Activated CD4-positive, alpha-beta T cell treated with anti-CD3 and anti-CD28 coated beads for 36 hours (primary cell): ENCODE measurements around the gene CPNE6. TPM values are rescaled to one million over a fixed set of nuclear protein-coding genes. Genes with fewer than 3 reads are reported as not detected.

ENCODE experiments used
- ATAC-seq: fragments of 200-7000 bp; cut with Tn5 transposase; one replicate; pipeline ENCODE4 v1.10.0; 2021; ENCODE audit warnings: mild to moderate bottlenecking, moderate library complexity
- CTCF ChIA-PET: fragments of 350-600 bp; sonication (Branson Sonifier 250); formaldehyde crosslinking; loops from one replicate; lab custom pipeline; 2021; ENCODE audit warnings: antibody characterized with exemption; lab: Charles Lee
- POLR2A ChIA-PET: fragments of 350-600 bp; sonication (Branson Sonifier 250); formaldehyde crosslinking; loops from one replicate; lab custom pipeline; 2021; ENCODE audit warnings: antibody characterized with exemption, inconsistent platforms; lab: Charles Lee
- DNase-seq: peaks from one replicate; pipeline ENCODE4 v3.0.0-alpha.2; 2020
- H3K27ac Mint-ChIP-seq: one replicate; pipeline ENCODE4 v1.8.0; 2021; ENCODE audit warnings: mixed read lengths
- H3K27me3 Mint-ChIP-seq: one replicate; pipeline ENCODE4 v1.8.0; 2021; ENCODE audit warnings: mixed read lengths
- H3K36me3 Mint-ChIP-seq: one replicate; pipeline ENCODE4 v1.8.0; 2021; ENCODE audit warnings: low read depth, mixed read lengths
- H3K4me1 Mint-ChIP-seq: one replicate; pipeline ENCODE4 v1.8.0; 2021; ENCODE audit warnings: mixed read lengths
- H3K4me3 Mint-ChIP-seq: one replicate; pipeline ENCODE4 v1.8.0; 2021; ENCODE audit warnings: mild to moderate bottlenecking, moderate library complexity, mixed read lengths
- H3K9me3 Mint-ChIP-seq: one replicate; pipeline ENCODE4 v1.8.0; 2021; ENCODE audit warnings: low read depth, mixed read lengths
- intact Hi-C, 2 experiments: fragments of 100-400 bp; cut with DNase I in 1 of 2; cut with micrococcal nuclease in 1 of 2; formaldehyde crosslinking; loops; one replicate each; pipeline versions ENCODE4 v1.14.2 to v1.15.1; 2022 to 2024; cut with DNase I, micrococcal nuclease
- total RNA-seq, 2 experiments: library from RNA; stranded (reverse); gene quantifications; one replicate each; pipeline ENCODE4 v1.2.3, GENCODE V29; 2021

CPNE6 gene
- total RNA-seq, 2 experiments from 2014 or later = not detected

- Mint-ChIP-seq H3K27me3 (peaks cover 8% of the 10 kb centered on the region), H3K9me3 (no peaks in the 10 kb centered on the region), H3K36me3 (no peaks in the 10 kb centered on the region), H3K4me3 (no peak overlapping the region), H3K4me1 (peaks cover 19% of the 10 kb centered on the region), H3K27ac (no peak overlapping the region)
- intact Hi-C loops = loop anchor here in 1 of 2 experiments (5.0 kb wide), 2 partner anchors 218 to 243 kb away; partner anchors contain the start of genes DHRS1, NOP9 and RABGGTA
- ATAC-seq (no peak), DNase-seq (no peak)
- CTCF ChIA-PET = interaction anchor here (0.6 to 6.6 kb wide), 4 partner anchors 28 to 423 kb away, joined by 3 to 124 read pairs (median 4); partner anchors contain the start of gene PCK2
- POLR2A ChIA-PET = no interaction called here
Observed at GRCh38 chr14:24054646-24055045, 16.7 kb upstream of the CPNE6 start.

- intact Hi-C loops = no loop called here
- POLR2A ChIA-PET = no interaction called here
Observed at GRCh38 chr14:24055971-24056799, 15.2 kb upstream of the CPNE6 start.

GRCh38 chr14:24056800-24057184 lies 14.6 kb upstream of the CPNE6 start:
- Mint-ChIP-seq H3K4me3 (no peak overlapping the region), H3K9me3 (no peaks in the 10 kb centered on the region), H3K36me3 (no peaks in the 10 kb centered on the region), H3K27me3 (peaks cover 2% of the 10 kb centered on the region), H3K4me1 (peaks cover 14% of the 10 kb centered on the region), H3K27ac (no peak overlapping the region)
- no peak for ATAC-seq
- CTCF ChIA-PET = interaction anchor here (1.1 to 6.6 kb wide), 5 partner anchors 8 to 58 kb away, joined by 3 to 124 read pairs (median 14); partner anchors contain the start of genes DCAF11, NRL and PCK2
- DNase-seq = no peak
- intact Hi-C loops = no loop called here
- POLR2A ChIA-PET = no interaction called here

More at GRCh38 chr14:24055971-24056799, 15.2 kb upstream of the CPNE6 start:
- Mint-ChIP-seq H3K9me3 (no peaks in the 10 kb centered on the region), H3K36me3 (no peaks in the 10 kb centered on the region), H3K4me3 (no peak overlapping the region), H3K27ac (no peak overlapping the region), H3K4me1 (peaks cover 16% of the 10 kb centered on the region), H3K27me3 (peaks cover 3% of the 10 kb centered on the region)
- ATAC-seq = no peak
- no peak for DNase-seq
- CTCF ChIA-PET = interaction anchor here (0.8 to 6.6 kb wide), 5 partner anchors 24 to 58 kb away, joined by 4 to 124 read pairs (median 7); partner anchors contain the start of genes DCAF11, NRL and PCK2

GRCh38 chr14:24057271-24057670 lies 14.1 kb upstream of the CPNE6 start:
- no peaks in the 10 kb centered on the region for H3K36me3 Mint-ChIP-seq
- peaks cover 2% of the 10 kb centered on the region for H3K27me3 Mint-ChIP-seq
- H3K9me3 Mint-ChIP-seq = no peaks in the 10 kb centered on the region
- intact Hi-C loops = no loop called here
- DNase-seq (no peak), ATAC-seq (no peak)
- POLR2A ChIA-PET = no interaction called here
- H3K4me3 Mint-ChIP-seq = no peak overlapping the region
- CTCF ChIA-PET = interaction anchor here (0.9 to 6.6 kb wide), 10 partner anchors 8 to 90 kb away, joined by 3 to 124 read pairs (median 8); partner anchors contain the start of genes DCAF11, NRL, PCK2 and RNF31
- H3K27ac Mint-ChIP-seq = no peak overlapping the region
- H3K4me1 Mint-ChIP-seq = peaks cover 14% of the 10 kb centered on the region

- peaks cover 9% of the 10 kb centered on the region for H3K4me1 Mint-ChIP-seq
- ATAC-seq (no peak), DNase-seq (no peak)
- H3K27ac Mint-ChIP-seq = no peak overlapping the region
- H3K36me3 Mint-ChIP-seq = no peaks in the 10 kb centered on the region
- no peaks in the 10 kb centered on the region for H3K9me3 Mint-ChIP-seq
- intact Hi-C loops = loop anchor here (1.0 to 2.0 kb wide), 4 partner anchors 32 to 103 kb away; partner anchors contain the start of gene IRF9 (in 1 of the 2)
- H3K27me3 Mint-ChIP-seq = peaks cover 2% of the 10 kb centered on the region
- ChIA-PET CTCF (interaction anchor here (0.6 to 6.6 kb wide), 16 partner anchors 9 to 103 kb away, joined by 3 to 124 read pairs (median 4); partner anchors contain the start of genes DCAF11, IRF9, NRL and PCK2), POLR2A (interaction anchor here (0.9 kb wide), 2 partner anchors 23 to 51 kb away, joined by 4 to 8 read pairs; no protein-coding TSS in a partner anchor)
- H3K4me3 Mint-ChIP-seq = no peak overlapping the region
Observed at GRCh38 chr14:24057867-24058259, 13.5 kb upstream of the CPNE6 start.

GRCh38 chr14:24058260-24058950 lies 13.0 kb upstream of the CPNE6 start:
- Mint-ChIP-seq H3K9me3 (no peaks in the 10 kb centered on the region), H3K4me1 (peaks cover 4% of the 10 kb centered on the region), H3K27ac (peak overlapping the region; percentile 40), H3K4me3 (no peak overlapping the region), H3K36me3 (no peaks in the 10 kb centered on the region), H3K27me3 (peaks cover 2% of the 10 kb centered on the region)
- DNase-seq = peak; percentile 73
- ChIA-PET POLR2A (interaction anchor here (0.5 to 0.9 kb wide), 5 partner anchors 22 to 142 kb away, joined by 4 to 8 read pairs (median 4); partner anchors contain the start of gene RNF31), CTCF (interaction anchor here (0.6 to 6.6 kb wide), 16 partner anchors 9 to 103 kb away, joined by 3 to 124 read pairs (median 4); partner anchors contain the start of genes CPNE6, DCAF11, IRF9 and NRL)
- intact Hi-C loops = loop anchor here (1.0 to 2.0 kb wide), 4 partner anchors 32 to 103 kb away; partner anchors contain the start of gene IRF9 (in 1 of the 2)
- ATAC-seq = peak; percentile 63

- no peak overlapping the region for H3K4me3 Mint-ChIP-seq
- intact Hi-C loops = loop anchor here (1.0 to 2.0 kb wide), 4 partner anchors 31 to 102 kb away; partner anchors contain the start of gene IRF9 (in 1 of the 2)
- ATAC-seq = no peak
- no peaks in the 10 kb centered on the region for H3K4me1 Mint-ChIP-seq
- POLR2A ChIA-PET = interaction anchor here (0.8 kb wide), 1 partner anchor 88 kb away, joined by 5 read pairs; the partner anchor contains the start of gene RNF31
- H3K27ac Mint-ChIP-seq = no peak overlapping the region
- CTCF ChIA-PET = interaction anchor here (0.6 to 6.6 kb wide), 10 partner anchors 10 to 88 kb away, joined by 3 to 124 read pairs (median 6); partner anchors contain the start of genes CPNE6, PCK2 and RNF31
- no peaks in the 10 kb centered on the region for H3K9me3 Mint-ChIP-seq
- no peak for DNase-seq
- peaks cover 2% of the 10 kb centered on the region for H3K27me3 Mint-ChIP-seq
- no peaks in the 10 kb centered on the region for H3K36me3 Mint-ChIP-seq
Observed at GRCh38 chr14:24058951-24059475, 12.3 kb upstream of the CPNE6 start.

GRCh38 chr14:24059841-24060388 lies 11.4 kb upstream of the CPNE6 start:
- intact Hi-C loops = loop anchor here in 1 of 2 experiments (2.0 kb wide), 1 partner anchor 49 kb away; no protein-coding TSS in a partner anchor
- Mint-ChIP-seq H3K27me3 (no peaks in the 10 kb centered on the region), H3K4me1 (no peaks in the 10 kb centered on the region), H3K4me3 (no peak overlapping the region), H3K9me3 (no peaks in the 10 kb centered on the region), H3K27ac (no peak overlapping the region), H3K36me3 (no peaks in the 10 kb centered on the region)
- POLR2A ChIA-PET = no interaction called here
- no peak for ATAC-seq
- CTCF ChIA-PET = interaction anchor here (1.6 kb wide), 1 partner anchor 32 kb away, joined by 7 read pairs; no protein-coding TSS in a partner anchor
- no peak for DNase-seq

GRCh38 chr14:24060443-24060842 lies 10.9 kb upstream of the CPNE6 start:
- no peak overlapping the region for H3K4me3 Mint-ChIP-seq
- H3K9me3 Mint-ChIP-seq = no peaks in the 10 kb centered on the region
- intact Hi-C loops = no loop called here
- ChIA-PET CTCF (interaction anchor here (0.7 to 1.9 kb wide), 4 partner anchors 30 to 187 kb away, joined by 3 to 7 read pairs (median 6); no protein-coding TSS in a partner anchor), POLR2A (no interaction called here)
- DNase-seq = no peak
- no peak for ATAC-seq
- no peaks in the 10 kb centered on the region for H3K36me3 Mint-ChIP-seq
- no peaks in the 10 kb centered on the region for H3K4me1 Mint-ChIP-seq
- H3K27ac Mint-ChIP-seq = no peak overlapping the region
- H3K27me3 Mint-ChIP-seq = no peaks in the 10 kb centered on the region
